Stimulated activated CD8-positive, alpha-beta memory T cell treated with anti-CD3 and anti-CD28 coated beads, Interleukin-7, amount 100 ng/mL, for 4 hours (primary cell): ENCODE results near the gene NEURL4.
A peak's percentile ranks its signal among the peaks of the same experiment; 100 is the strongest.
"Not testable (repeated sequence)": the region's sequence is repeated elsewhere in the genome, so short reads cannot be mapped to it uniquely, and the experiment has no call there.

Experiments
- DNase-seq, 2 donors: peaks; one replicate each; pipeline ENCODE4 v3.0.0-alpha.2; 2020; ENCODE audit warnings: low read depth in 2 of 2

NEURL4 gene

GRCh38 chr17:7347630-7348477 lies 18.7 kb upstream of the NEURL4 start:
- no peak for DNase-seq

- DNase-seq: no peak
Measured at GRCh38 chr17:7346761-7347614, 17.9 kb upstream of the NEURL4 start.

- DNase-seq: no peak
Measured at GRCh38 chr17:7343250-7343649, 14.1 kb upstream of the NEURL4 start.

- no peak for DNase-seq
Measured at GRCh38 chr17:7341842-7342241, 12.7 kb upstream of the NEURL4 start.

- DNase-seq: no peak
Measured at GRCh38 chr17:7340179-7340578, 11.0 kb upstream of the NEURL4 start.

GRCh38 chr17:7337600-7337999 lies 8.5 kb upstream of the NEURL4 start:
- DNase-seq: not testable (repeated sequence)

GRCh38 chr17:7336240-7337175 lies 7.4 kb upstream of the NEURL4 start, which contains the start of gene ACAP1:
Gene ACAP1 (plus strand): TSS chr17:7336529. CDS start chr17:7336735, 206 bp downstream.
- DNase-seq: peak; percentile 76 to 79

GRCh38 chr17:7335765-7336164 lies 6.6 kb upstream of the NEURL4 start:
- not testable (repeated sequence) for DNase-seq

- DNase-seq: no peak
Measured at GRCh38 chr17:7334938-7335538, 5.9 kb upstream of the NEURL4 start.

GRCh38 chr17:7332600-7333069 lies 3.5 kb upstream of the NEURL4 start:
- DNase-seq: not testable (repeated sequence)

GRCh38 chr17:7332111-7332510 lies 3.0 kb upstream of the NEURL4 start:
- DNase-seq: no peak

GRCh38 chr17:7330638-7331015 lies 1.5 kb upstream of the NEURL4 start:
- no peak for DNase-seq

- DNase-seq: peak; percentile 53 to 70
Measured at GRCh38 chr17:7329997-7330637, 982 bp upstream of the NEURL4 start.

- peak; percentile 94 to 95 for DNase-seq
Measured at GRCh38 chr17:7329374-7329996, 350 bp upstream of the NEURL4 start.

- no peak for DNase-seq
Measured at GRCh38 chr17:7328009-7328408, 1.1 kb downstream of the NEURL4 start.

- no peak for DNase-seq
Measured at GRCh38 chr17:7327501-7327900, 1.6 kb downstream of the NEURL4 start.

GRCh38 chr17:7327056-7327455 lies 2.1 kb downstream of the NEURL4 start:
- no peak for DNase-seq

- DNase-seq: no peak
Measured at GRCh38 chr17:7326186-7326585, 2.9 kb downstream of the NEURL4 start.

- DNase-seq: no peak
Measured at GRCh38 chr17:7325031-7325528, 4.1 kb downstream of the NEURL4 start.

- DNase-seq: no peak
Measured at GRCh38 chr17:7324438-7324779, 4.7 kb downstream of the NEURL4 start.
